NT2/D1 (cell line): ENCODE data around the gene RICTOR.
A peak's percentile ranks its signal among the peaks of the same experiment; 100 is the strongest.

Experiments
- DNase-seq: peaks from one replicate; pipeline ENCODE4 v3.0.0-alpha.2; 2011; ENCODE audit warnings: low read depth, low spot score
- H3K27me3 ChIP-seq: 2 replicates; pipeline ENCODE4 v1.6.0; 2011; ENCODE audit warnings: mild to moderate bottlenecking; ENCODE audit not compliant: insufficient read length, insufficient read depth
- H3K36me3 ChIP-seq: 2 replicates; pipeline ENCODE4 v1.6.1; 2011; ENCODE audit warnings: mild to moderate bottlenecking, low read length, mixed read lengths; ENCODE audit not compliant: insufficient read depth, insufficient read length
- H3K4me1 ChIP-seq: 2 replicates; pipeline ENCODE4 v1.5.1; 2011; ENCODE audit not compliant: insufficient read depth, insufficient read length
- H3K4me3 ChIP-seq: 2 replicates; pipeline ENCODE4 v1.5.1; 2011; ENCODE audit warnings: low read depth; ENCODE audit not compliant: insufficient read length
- H3K9ac ChIP-seq: 2 replicates; pipeline ENCODE4 v1.6.0; 2011; ENCODE audit warnings: low read depth; ENCODE audit not compliant: insufficient read length
- H3K9me3 ChIP-seq: 2 replicates; pipeline ENCODE4 v1.5.1; 2011; ENCODE audit warnings: mild to moderate bottlenecking, low read length; ENCODE audit not compliant: insufficient read depth
- SUZ12 ChIP-seq: IDR thresholded peaks from 2 replicates; pipeline ENCODE4 v1.6.1; 2011; ENCODE audit not compliant: insufficient read length, insufficient read depth; ENCODE audit errors: extremely low read depth
- YY1 ChIP-seq: IDR thresholded peaks from 2 replicates; pipeline ENCODE4 v1.6.1; 2011; ENCODE audit not compliant: insufficient read length, insufficient read depth
- ZNF274 ChIP-seq: IDR thresholded peaks from 2 replicates; pipeline ENCODE4 v1.6.1; 2011; ENCODE audit warnings: mild to moderate bottlenecking, low read depth, low read length

RICTOR gene

DNA sequence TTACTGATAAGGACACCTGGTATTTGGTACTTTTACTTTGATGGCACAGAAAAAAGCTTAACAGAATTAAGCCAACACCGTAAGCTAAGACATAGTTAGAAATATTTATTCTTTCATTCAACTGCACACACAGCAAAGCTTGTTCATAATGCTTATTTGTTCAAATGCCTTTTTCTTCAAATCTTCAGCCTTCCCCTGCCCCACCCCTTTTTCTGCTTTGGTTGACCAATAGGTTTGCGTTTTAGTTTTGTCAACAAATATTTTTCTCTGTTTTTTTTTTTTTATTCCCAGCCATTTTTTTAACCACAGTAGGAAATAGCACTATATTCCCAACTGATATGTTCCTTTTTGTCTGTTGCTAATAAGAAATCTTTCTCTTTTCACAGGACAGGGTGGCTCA, 4.9 kb upstream of the RICTOR start:
- no peak overlapping the region for H3K9ac ChIP-seq
- TF ChIP-seq SUZ12 (no peak), ZNF274 (no peak), YY1 (no peak)
- no peak overlapping the region for H3K4me3 ChIP-seq
- no peak for DNase-seq
- no peaks in the 10 kb centered on the region for H3K9me3 ChIP-seq
- H3K36me3 ChIP-seq: no peaks in the 10 kb centered on the region
- H3K27me3 ChIP-seq: no peaks in the 10 kb centered on the region
- H3K4me1 ChIP-seq: no peaks in the 10 kb centered on the region

DNA sequence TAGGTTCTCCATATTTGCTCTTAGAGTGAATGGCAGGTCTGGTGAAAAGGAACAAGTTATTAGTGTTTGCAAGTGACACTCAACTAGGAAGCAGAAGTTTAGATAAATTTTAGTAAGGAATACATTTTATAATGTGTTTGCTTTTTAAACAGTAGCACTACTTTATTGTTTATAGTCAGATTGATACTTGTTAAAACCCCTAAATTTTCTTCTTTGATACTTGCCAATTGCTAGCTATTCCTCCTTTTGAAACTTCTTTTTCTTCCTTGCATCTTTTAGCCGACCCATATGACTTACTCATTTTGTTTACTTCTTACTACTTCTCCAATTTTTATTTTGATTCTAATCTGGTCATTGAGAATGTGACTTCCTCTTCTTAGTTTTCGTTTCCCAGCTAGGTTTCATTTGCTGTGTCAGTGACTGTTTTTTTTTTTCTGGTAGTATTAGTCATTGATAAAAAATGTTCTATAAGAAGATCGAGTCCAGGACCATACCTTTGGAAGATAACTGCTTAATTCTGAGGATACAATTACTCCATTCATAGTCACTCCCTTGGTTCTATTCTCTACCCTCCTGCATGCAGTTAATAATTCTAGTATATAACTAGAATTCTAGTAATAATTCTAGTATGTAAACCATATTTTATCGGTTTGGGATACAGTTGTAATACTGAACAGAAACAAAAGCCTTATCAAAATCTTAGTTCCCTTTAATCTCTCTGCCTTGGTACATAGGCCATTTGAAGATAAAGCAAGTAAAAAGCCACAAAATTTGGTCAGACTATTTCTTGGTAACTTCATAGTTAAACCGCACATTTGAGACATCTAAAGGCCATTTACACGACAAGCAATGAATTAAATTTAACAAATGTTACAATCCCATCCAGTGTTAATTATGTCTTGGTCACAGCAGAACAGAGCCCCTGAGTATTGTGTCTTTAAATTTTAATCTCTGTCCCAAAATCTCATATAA, 2.8 kb upstream of the RICTOR start:
- no peak overlapping the region for H3K9ac ChIP-seq
- H3K4me3 ChIP-seq: no peak overlapping the region
- H3K36me3 ChIP-seq: no peaks in the 10 kb centered on the region
- TF ChIP-seq ZNF274: no peak
- TF ChIP-seq YY1: no peak
- no peak for TF ChIP-seq SUZ12
- no peaks in the 10 kb centered on the region for H3K4me1 ChIP-seq
- no peaks in the 10 kb centered on the region for H3K27me3 ChIP-seq
- no peaks in the 10 kb centered on the region for H3K9me3 ChIP-seq
- DNase-seq: no peak

DNA sequence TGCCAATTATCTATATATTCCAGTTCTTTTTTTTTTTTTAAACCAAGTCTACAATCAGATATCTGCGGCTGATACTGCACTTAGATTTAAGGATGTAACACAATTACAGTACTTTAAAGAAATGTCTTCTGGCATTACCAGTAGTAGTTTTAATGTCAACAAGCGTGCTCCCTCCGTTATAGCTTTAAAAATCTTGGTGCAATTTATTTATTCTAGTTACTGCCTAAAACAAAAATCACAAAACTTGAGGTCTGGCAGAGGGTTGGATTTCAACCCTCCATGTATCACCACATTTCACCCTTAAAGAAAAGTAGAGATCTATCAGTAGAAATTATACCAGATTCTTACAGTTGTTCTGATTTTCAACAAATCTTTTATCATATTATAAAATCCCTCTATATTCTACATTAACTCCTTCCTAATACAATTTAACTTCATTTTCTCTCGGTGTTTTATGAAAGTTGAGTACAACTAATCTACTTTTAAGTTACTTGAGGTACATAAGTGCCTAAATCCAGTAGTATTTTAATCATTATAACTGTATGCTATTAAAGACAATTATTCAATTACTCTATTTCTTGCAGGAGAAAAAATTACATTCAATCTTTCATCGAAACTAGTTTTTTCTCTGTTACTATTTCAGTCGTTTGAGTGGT, 2.0 kb upstream of the RICTOR start:
- TF ChIP-seq ZNF274: no peak
- TF ChIP-seq SUZ12: no peak
- TF ChIP-seq YY1: no peak
- H3K27me3 ChIP-seq: no peaks in the 10 kb centered on the region
- no peak overlapping the region for H3K9ac ChIP-seq
- H3K4me3 ChIP-seq: no peak overlapping the region
- H3K9me3 ChIP-seq: no peaks in the 10 kb centered on the region
- H3K36me3 ChIP-seq: no peaks in the 10 kb centered on the region
- DNase-seq: no peak
- H3K4me1 ChIP-seq: no peaks in the 10 kb centered on the region

DNA sequence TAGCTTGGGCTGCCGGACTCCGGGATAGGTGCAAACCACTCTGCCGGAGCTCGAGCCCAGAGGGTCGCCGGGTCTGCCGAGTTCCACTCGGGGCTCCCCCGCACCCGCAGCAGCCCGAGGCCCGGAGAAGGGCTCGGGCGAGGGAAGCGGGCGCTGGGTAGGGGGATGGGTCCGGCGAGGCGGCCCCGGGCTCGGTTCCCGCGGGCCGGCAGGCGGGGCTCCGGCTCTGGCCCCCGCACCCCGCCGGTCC, 507 bp downstream of the RICTOR start:
- no peaks in the 10 kb centered on the region for H3K9me3 ChIP-seq
- TF ChIP-seq YY1: no peak
- no peak for TF ChIP-seq ZNF274
- no peak for TF ChIP-seq SUZ12
- no peaks in the 10 kb centered on the region for H3K4me1 ChIP-seq
- H3K27me3 ChIP-seq: no peaks in the 10 kb centered on the region
- H3K36me3 ChIP-seq: no peaks in the 10 kb centered on the region
- H3K9ac ChIP-seq: peak overlapping the region; percentile 88
- DNase-seq: no peak
- peak overlapping the region; percentile 85 for H3K4me3 ChIP-seq

DNA sequence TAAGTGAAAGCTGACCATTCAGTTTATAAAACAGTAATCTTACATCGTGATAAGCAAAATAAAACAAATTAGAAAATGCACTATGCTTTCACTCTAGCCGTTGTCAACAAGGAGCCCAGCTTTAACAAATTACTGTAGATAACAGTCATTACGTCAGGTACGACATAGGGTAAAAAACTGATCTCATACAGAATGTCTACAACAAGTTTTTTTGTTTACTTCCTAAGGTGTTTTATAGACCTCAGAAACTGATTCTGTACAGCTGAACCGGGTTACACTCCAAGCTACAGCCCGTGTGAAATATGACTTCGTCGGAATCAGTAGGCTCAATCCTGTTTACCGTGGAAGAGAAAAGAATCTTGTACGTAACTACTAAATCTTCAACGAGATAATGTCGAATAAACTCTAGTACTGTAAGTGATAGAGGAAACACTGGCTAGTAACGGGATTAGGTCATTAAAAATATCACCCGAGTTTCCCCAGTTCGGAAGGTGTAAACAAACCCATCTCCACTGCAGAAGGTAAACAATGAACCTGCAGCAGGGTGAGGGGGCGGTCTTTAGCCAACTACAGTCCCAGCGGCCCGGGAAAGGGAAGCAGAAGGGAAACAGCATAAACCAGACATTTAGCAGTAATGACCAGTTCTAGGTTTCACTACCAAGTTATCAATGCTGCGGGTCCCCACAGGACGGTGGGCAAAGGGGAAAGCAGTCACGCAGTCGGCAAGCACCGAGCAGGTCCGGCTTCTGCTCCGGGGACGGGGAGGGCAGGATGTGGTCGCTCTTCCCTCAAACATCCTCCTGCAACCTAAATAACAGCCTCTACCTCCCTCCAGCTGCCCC, 1.1 kb downstream of the RICTOR start:
- Histone ChIP-seq H3K9ac (peak overlapping the region; percentile 88), H3K4me1 (no peaks in the 10 kb centered on the region), H3K4me3 (peak overlapping the region; percentile 85), H3K36me3 (no peaks in the 10 kb centered on the region), H3K27me3 (no peaks in the 10 kb centered on the region), H3K9me3 (no peaks in the 10 kb centered on the region)
- DNase-seq: no peak
- no peak for TF ChIP-seq SUZ12
- no peak for TF ChIP-seq YY1
- TF ChIP-seq ZNF274: no peak

GRCh38 chr5:39068099-39068498, 6.1 kb downstream of the RICTOR start:
- TF ChIP-seq YY1 (no peak), SUZ12 (no peak), ZNF274 (no peak)
- peaks cover 11% of the 10 kb centered on the region for H3K36me3 ChIP-seq
- DNase-seq: no peak
- H3K27me3 ChIP-seq: no peaks in the 10 kb centered on the region
- H3K4me3 ChIP-seq: no peak overlapping the region
- H3K9me3 ChIP-seq: peaks cover 17% of the 10 kb centered on the region; the same call in 1 of the 2 replicates
- no peaks in the 10 kb centered on the region for H3K4me1 ChIP-seq
- H3K9ac ChIP-seq: no peak overlapping the region
